NCI-H187 (cell line): ENCODE data around the gene ABR.
"Not testable (repeated sequence)": the region's sequence is repeated elsewhere in the genome, so short reads cannot be mapped to it uniquely, and the experiment has no call there.

Experiments used
- DNase-seq, 2 experiments: peaks; one replicate each; lab custom pipeline; 2025; lab: John Stamatoyannopoulos, UW

ABR gene

DNA sequence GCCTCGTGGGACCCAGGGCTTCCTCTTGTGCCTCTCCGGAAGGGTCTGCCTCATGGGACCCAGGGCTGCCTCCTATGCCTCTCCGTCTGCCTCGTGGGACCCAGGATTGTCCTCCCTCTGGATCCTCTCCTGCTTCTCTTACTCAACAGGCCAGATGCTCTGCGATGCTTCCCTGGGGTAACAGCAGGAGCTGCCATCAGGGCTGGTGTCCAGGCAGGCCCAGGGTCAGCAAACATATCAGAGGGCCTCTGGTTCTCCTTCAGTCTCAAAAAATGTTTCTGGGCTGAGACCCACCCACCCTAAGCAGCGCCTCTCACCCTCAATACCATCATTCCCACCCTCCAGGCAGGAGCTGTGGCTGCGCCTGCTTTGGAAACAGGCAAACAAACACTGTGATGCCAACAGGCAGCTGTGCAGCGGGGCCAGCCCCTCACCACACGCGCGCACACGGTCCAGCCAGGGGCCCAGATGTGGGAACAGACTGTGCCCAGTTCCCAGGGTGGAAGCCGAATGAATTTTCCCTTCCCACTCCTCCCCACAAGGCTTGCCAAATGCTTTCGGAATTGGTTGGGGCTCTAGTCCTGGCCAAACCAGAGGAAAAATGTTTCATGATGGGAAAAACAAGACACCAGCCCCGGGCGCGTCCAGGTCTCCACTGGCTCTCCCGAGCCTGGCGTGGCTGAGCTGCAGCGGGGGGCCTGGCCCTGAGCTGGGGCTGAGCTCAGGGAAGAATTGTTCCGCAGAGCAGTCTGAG, 171.6 kb downstream of the ABR start:
- DNase-seq = no peak

DNA sequence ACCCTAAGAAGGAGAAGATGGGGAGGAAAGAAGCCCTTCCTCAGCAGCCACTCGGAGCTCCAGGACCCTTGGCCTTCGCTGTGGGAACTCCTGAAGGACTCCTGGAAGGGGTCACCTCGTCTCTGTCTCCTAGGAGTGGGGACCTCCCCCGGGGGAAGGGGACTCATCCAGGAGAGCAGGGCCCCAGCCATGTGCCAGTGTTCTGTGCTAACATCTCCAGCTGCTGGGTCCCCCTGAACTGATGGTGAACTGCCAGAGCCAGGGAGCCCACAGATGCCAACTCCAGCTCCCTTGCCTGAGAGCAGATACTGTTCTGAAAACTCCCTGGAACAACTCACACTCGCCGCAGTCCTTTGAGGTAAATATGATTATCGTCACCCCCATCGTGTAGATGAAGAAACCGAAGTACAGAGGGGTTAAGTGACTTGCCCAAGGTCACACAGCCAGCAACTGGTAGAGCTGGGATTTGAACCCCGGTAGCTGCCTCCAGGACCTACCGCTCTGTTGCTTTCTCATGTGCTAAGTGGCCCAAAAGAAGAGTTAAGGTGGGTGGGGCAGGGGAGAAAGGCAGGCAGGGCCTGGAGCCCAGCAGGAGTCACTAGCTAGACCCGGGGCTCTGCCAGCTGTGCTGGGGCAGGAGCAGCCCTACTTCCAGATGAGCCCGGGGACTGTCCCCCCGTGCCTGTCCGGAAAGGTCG, 172.3 kb downstream of the ABR start:
- no peak for DNase-seq

DNA sequence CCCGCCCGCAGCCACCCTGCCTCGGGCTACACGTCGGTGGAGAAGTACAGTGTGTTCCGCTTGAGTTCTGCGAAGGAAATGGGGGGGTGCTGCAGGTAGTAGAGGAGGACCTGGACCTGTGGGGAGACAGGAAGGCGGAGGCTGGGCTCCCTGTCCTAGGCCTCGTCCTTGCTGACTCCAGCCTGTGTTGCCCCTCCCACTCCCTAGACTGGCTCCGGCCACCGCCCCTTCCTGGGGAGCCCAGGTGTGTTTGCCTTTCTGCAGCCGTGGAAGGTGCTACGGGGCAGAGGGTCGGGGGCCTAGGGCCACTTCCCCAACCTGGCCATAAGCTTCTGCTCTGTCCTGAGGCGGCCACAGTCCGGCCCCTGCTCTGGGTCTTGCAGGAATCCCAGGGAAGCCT, 173.7 kb downstream of the ABR start:
- DNase-seq = no peak

DNA sequence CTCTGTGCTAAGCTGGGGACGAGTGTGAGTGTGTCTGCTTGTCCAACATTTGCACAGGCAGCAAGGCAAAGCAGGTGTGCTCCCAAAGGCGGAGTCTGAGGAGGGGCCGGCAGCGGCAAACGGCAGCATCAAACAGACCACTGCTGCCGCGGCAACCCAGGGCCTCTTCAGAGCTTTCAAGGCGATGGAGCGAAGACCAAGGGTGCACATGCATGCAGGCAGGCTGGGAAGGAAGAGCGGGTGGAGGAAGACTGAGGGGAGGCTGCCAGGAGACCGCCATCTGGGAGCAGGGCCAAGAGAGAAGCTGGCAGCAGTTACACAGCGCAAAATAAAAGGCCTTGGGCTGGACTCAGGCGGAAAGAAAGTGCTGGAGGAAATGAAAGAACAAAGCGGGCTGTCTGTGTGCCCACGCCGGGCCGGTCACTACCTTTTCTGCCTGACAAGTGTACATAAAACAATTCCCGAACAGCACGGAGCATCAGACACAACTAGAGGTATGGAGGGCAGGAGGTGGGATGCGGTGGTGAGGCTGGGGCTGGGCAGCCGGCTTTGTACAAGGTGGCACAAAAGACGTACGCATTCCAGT, 174.3 kb downstream of the ABR start:
- peak in 1 of 2 experiments; percentile 4 for DNase-seq

DNA sequence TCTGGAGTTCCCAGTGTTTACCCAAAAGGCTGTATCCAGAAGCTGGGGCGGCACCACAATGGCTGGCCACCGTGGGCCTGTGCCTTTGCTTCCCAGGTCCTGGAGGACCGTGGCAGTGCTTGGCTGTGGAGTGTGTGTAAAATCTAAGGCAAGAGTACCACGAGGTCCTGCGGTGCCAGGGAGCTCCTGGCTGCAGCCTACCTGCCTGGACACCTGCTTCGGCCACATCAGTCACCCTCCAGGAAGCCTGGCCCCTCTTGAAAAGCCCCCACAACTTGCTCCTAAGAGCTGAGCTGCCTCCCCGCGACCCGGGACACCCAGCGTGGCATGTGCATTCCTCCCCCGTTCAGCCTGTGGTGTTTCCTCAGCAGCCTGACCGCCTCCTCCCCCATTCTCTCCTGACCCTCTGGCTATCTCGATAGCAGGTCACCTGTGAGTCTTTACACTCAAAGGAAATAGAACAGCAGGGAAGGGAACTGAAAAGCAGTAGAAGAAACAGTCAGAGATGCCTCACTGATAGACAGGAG, 174.9 kb downstream of the ABR start:
- DNase-seq = no peak

DNA sequence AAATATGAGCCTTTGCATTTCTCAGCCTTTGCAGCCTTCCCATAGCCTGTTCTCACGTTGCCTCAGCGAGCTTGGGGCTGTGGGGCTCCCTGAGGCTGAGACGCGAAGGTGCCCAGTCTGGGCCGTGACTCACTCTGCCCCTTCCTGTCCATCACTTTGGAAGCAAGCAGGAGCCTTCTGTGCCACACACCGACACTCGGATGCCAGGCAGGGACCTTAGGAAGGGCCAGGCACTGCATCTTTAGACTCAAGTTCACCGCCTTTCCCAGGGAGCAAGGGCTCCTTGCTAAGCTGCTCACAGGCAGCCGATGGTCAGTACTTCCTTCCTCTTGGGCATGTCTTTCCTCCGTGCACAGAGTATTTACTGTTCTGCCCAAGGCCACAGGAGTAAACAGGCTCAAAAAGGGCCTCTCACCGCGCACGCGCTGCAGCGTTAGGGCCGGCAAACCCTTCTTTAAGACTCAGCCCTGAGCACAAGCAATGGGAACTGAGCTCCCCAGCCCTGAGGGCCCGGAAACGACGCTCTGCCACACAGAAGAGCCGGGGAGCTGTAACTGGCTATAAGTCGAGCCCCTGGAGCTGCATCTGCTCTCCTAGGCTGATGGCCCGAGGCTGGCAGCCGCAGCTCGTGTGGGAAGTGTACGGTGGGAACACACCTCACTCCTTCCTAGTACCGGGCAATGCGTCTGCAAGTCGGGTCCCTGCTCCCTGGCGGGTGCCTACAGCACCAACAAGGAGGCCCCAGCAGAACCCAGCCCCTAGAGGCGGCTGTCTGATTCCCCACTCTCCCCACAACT, 175.6 kb downstream of the ABR start:
- no peak for DNase-seq

DNA sequence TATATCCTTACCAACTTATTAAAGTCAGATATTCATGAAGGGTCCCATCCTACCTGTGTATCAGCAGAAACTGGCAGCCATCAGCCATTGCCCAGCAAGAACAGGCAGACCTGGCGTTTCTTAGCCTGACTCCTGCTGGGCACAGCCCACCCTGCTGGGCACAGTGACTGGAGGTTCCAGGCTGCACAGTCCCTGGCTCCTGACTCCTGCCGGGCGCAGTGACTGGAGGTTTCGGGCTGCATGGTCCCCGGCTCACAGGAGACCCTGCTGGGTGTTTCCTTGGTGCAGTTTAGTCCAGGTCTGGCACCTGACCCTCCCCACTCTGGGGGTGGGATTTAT, 176.2 kb downstream of the ABR start:
- DNase-seq = no peak

DNA sequence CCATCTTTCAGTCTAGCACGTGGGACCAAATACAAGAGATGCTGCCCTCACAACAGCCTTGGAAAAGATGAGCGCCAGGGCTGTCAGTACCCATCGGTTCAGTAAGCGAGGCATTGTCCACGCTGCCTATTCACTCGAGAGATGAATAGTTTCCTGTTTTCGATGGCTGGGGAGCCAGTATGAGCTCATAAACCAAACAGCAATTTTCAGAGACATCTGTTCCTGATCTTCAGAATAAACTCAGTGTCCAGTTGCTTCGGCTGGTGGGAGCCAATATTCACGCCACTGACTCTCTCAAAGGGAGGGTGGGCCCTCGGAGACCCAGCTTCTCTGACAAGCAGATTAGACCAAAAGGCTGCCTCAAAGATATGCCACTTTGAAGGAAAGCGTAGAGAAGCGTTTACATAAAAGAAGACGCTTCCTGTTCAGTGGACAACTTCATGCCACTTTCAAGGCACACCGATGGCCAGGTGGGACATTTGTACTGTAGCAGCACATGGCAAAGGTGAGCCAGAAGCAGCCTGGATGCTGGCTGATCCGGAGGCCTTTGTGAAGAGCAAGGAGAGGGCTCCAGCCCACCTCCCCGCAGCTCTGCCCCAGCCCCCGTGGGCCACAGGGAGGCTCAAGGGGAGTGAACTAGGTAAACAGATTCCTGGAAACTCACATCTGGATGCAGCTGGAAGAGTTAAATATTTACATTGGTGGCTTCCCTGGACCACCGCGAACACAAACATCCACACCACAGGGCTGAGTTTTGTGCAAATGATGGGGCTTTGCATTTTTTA, 176.8 kb downstream of the ABR start:
- DNase-seq = no peak

DNA sequence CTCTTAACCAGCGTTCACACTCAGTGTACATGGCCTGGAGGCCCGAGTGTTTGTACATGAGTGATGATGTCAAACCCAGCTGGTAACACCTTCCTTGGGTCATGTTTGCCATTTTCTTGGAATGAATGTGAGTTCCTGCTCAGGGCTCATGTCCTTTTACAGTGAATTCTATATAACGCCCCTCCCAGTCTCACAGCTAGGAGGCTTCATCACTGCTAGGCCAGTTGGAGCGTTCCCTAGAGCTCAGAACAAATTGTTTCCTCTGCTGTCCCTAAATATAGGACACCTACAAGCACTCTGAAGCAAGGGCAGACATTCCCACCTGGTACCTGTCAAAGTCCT, 177.4 kb downstream of the ABR start:
- no peak for DNase-seq

DNA sequence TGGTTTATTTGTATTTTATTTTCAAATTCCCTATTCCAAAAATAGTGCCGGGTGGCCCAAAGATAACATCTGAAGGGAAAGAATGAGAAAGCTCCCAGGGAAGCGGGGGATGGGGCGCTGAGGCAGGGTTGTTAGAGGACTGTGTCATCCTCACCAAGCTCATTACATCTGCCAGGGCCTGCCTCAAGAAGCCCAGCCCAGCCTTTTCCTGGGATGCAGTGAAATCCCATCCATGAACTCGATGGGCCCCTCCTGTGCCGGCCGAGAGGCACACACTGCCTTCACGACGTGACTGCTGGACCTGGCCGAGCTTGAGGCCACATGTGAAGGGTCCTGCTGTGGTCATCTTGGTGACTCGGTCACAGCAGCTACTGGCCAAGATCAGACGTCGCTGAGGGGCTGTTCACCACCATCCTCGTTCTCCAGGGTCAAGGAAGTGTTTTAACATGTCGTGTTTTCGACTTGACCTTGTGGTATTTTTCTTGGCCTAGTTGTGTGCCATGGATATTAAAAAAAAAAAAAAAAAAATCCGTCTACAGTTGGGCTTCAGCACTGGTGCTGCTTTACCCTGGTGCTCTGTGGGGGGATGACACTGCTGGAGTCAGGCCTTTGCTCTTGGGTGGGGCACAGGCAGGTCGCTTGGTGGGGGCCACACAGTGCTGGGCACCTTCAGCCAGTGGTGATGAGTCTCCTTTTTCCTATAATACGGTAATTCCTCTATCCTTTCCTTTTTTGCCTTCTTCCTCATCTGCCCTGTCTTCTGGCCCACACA, 178.0 kb downstream of the ABR start:
- no peak for DNase-seq

DNA sequence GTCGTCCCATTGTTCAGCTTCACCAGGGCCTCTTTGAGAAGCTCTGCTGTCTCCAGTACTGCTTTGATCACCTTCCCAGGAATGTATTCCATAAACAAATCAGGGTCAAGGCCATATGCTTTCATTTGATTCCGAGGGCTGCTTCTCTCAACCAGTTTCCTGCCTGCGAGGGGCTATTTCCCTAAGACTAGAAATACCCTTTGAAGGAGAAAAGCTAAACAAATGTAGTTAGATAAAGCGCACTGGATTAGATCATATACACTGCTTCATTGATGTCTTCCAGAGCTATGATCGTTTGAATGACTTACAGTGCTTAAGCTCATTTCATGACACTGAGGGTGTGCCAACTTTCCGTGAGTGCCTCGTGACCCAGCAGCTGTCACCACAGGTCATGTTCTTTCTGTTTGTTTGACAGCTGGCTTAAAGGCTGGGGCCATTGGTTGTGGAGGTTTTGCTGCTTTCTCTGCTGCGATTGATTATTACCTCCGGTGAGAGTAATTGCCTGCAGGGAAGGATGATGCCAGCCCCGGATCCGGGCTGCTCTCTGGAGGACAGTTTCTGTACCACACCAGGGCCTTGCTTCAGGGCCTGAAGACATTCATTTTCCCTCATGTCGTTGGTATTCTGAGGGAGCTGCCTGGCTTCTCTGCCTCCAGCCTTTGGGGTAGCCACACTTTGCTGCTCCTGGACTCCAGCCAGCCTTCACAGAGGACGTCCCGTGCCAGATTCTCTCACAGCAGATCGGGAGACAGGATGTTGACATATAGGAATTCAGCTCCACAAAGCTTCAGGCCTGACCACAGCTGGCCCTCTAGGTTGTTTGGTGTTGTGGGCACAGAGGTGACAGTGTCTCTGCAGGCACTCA, 179.0 kb downstream of the ABR start:
- DNase-seq = no peak

DNA sequence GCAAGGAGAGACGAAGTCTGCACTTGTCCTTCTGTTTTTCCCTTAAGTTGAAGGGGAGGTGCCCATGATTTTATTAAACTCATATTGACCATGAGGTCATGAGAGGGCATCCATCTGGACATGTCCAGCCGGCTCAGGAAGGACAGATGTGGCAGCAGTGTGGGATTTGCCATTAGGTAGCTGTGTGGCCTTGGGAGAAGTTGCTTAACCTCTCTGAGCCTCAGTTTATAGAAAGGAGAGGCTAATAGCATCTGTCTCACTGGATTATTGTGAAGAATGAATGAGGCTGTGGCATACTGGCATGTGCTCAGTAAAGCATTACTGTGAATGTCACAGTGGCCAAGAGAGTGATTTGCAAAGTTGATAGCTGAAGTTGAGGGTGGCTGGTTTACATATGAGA, 181.7 kb downstream of the ABR start:
- DNase-seq = no peak

DNA sequence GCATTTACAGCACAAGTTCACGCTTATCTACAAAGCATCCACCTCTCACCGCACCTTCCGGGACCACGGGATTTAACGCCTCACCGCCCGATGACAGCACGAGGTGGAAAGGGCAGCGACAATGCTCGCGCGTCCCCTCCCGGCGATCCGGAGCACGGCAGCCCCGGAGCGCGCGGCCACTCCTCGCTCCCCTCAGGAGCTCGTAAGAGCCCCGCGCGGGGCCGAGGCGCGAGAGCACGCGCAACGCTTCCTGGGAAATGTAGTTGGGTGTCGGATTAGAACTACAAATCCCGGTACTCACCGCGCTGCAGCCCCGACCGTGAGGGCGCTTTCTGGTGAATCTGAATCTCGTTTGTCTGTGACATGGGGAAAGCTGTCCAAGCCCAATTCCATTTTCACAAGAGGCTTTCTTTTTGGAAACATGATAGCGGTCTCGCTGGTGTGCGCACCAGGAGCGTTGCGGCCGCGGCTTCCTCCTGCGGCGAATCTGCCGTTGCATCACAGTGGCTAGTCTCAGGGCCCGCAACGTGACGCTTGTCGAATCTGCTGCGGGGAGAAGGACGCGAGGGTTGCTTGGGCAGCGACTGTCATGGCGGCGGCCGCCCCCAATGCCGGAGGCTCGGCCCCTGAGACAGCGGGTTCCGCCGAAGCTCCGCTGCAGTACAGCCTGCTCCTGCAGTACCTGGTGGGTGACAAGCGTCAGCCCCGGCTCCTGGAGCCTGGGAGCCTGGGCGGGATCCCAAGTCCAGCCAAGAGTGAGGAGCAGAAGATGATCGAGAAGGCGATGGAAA, 183.0 kb downstream of the ABR start, which contains the start of gene TIMM22:
TIMM22 (plus strand) TSS at position 576 of the 791 bp plus-strand sequence; CDS start at position 590, 14 bp downstream.
- peak; percentile 77 to 80 for DNase-seq

DNA sequence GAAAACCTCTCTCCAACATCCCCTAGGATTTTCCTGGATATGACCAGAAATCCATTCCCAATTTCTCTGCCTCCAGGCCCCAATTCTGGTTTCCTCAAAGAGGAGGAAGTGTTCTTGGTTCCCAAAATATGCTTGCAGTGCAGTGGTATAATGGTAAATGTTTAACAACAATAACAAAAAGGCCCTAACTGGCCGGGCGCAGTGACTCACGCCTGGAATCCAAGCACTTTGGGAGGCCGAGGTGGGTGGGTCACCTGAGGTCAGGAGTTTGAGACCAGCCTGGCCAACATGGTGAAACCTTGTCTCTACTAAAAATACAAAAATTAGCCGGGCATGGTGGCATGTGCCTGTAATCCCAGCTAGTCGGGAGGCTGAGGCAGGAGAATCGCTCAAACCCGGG, 184.5 kb downstream of the ABR start:
- not testable (repeated sequence) for DNase-seq

DNA sequence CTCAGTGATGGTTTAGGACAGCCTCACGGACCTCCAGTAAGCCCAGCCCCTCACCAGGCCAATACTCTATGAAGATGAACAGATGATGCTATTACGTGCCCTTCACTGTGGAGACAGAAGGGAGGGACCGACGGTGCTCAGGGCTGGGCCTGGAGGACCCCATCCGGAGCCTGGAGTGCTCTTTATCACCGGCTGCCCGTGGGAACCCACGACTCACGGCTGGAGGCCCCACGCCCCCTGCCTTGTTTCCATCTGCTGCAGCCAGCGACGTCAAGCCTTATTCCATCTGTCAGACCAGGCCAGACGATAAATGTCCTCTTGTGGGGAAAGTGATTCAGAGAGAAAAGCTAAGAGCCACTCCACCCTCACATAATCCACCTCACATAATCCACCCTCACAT, 186.8 kb downstream of the ABR start:
- no peak for DNase-seq

DNA sequence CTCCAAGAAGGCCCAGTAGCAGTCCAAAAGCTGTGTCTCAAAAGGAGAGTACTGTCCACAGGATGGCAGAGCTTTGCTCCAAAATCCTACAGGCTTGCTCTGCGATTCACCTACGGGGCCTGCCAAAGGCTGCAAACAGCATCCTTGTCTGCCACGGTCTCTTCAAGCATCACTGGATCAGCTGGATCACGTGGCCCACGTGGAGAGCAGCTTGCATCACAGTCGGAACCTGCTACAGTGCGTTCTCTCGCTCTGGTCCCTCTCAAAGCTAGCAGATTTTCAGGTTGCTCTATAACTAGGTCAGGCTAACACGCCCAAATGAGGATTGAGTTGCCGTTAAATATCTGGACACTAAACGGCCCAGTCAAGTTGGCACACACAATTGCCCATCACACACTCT, 191.2 kb downstream of the ABR start:
- DNase-seq = no peak

DNA sequence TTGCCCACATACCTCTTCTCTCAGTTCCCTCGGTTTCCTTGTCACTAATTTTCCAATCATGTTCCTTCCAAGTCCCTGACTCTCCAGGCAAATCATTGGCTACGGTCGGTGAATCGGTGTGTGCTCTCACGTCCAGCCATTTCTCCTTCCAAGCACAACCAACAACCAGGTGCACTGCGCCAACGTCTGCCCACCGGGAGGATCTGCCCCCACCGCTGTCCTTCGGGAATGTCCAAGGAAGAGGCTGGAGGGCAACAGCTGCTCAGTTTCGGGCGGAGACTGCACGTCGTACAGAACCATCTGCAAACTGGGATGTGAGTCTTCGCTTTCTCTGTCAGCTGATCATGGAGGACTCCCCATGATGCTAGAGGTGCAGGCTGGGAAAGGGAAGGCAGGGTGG, 191.8 kb downstream of the ABR start:
- DNase-seq = no peak

DNA sequence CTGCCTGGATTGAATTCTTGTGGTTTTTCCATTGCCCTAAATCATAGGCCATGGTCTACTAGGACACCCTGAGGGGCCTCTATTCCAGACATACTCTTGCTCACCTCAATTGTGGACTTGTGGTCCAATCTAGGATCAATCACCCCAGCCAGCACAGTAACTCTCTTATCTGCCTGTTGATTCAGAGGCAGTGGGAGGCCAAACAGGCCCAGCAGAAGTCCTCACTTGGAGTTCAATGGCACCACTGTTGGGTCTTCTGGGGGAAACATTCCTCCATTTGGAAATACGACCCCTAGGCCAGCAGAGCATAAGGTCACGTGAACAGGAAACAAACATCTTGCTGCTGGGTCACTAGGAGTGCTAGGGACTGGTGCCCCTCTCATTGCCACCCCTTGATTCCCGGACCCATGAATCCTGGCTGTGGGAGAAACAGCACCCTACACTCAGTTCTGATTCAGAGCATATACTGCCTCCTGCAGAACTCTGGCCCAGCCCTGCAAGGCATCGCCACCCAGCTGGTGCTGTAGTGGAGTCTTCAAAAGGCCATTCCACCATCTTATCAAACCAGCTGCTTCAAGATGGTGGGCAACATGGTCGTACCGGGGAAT, 193.4 kb downstream of the ABR start:
- no peak for DNase-seq

DNA sequence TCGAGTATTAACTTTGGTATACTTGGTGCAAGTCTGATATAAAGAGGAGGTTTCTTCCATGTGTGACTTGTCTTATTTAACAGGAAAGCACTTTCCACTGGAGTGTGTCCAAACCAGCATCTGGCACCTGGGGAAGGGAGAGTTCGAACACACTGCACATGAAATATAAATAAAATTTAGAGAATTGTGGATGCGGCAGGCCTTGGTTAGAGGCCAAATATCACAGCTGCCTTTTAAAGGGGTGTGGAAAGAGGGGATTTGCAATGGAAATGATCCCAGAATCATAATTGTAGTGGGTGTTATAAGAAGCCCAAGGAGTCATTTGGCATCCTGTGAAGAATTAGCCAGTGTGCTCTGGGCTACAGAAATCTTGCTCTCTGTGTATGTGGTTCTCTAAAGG, 195.9 kb downstream of the ABR start:
- no peak for DNase-seq
